Neural progenitor cell (in vitro differentiated cells): ENCODE data around the gene ATM. TPM values are rescaled to one million over a fixed set of nuclear protein-coding genes. Genes with fewer than 3 reads are reported as not detected.

Source experiments
- DNase-seq: peaks from one replicate; pipeline ENCODE4 v3.0.0-alpha.2; 2016; ENCODE audit warnings: low spot score
- H2AFZ ChIP-seq: fragments of 200-600 bp; sonication (generic); replicated peaks from 2 replicates; pipeline ENCODE4 v1.6.1; 2016; ENCODE audit warnings: antibody characterized with exemption
- H3F3A ChIP-seq: fragments of 200-600 bp; sonication (generic); 2 replicates; pipeline ENCODE4 v1.6.1; 2016; ENCODE audit warnings: antibody characterized with exemption, low read depth
- H3K27ac ChIP-seq: fragments of 200-600 bp; sonication (generic); 2 replicates; pipeline ENCODE4 v1.5.1; 2016; ENCODE audit warnings: mild to moderate bottlenecking
- H3K27me3 ChIP-seq: fragments of 200-600 bp; sonication (generic); 2 replicates; pipeline ENCODE4 v1.6.1; 2016; ENCODE audit warnings: mild to moderate bottlenecking, moderate library complexity
- H3K36me3 ChIP-seq: fragments of 200-600 bp; sonication (generic); 2 replicates; pipeline ENCODE4 v1.5.1; 2016
- H3K4me1 ChIP-seq: fragments of 200-600 bp; sonication (generic); 2 replicates; pipeline ENCODE4 v1.6.1; 2016; ENCODE audit warnings: mixed run types
- H3K4me2 ChIP-seq: fragments of 200-600 bp; sonication (generic); 2 replicates; pipeline ENCODE4 v1.6.1; 2016
- H3K4me3 ChIP-seq: fragments of 200-600 bp; sonication (generic); 2 replicates; pipeline ENCODE4 v1.5.1; 2016
- H3K79me2 ChIP-seq: fragments of 200-600 bp; sonication (generic); 2 replicates; pipeline ENCODE4 v1.6.1; 2016; ENCODE audit warnings: low read depth
- H3K9ac ChIP-seq: fragments of 200-600 bp; sonication (generic); 2 replicates; pipeline ENCODE4 v1.6.1; 2016
- H3K9me3 ChIP-seq: fragments of 200-600 bp; sonication (generic); 2 replicates; pipeline ENCODE4 v1.5.1; 2016; ENCODE audit warnings: low read depth
- H4K20me1 ChIP-seq: fragments of 200-600 bp; sonication (generic); 2 replicates; pipeline ENCODE4 v1.6.1; 2016; ENCODE audit warnings: low read depth
- H3K27ac Mint-ChIP-seq: 3 replicates; pipeline ENCODE4 v1.8.0; 2021; ENCODE audit warnings: mixed read lengths
- H3K27me3 Mint-ChIP-seq: 2 replicates; pipeline ENCODE4 v1.8.0; 2022; ENCODE audit warnings: low read depth, mild to moderate bottlenecking, inconsistent platforms, moderate library complexity, mixed read lengths; ENCODE audit not compliant: insufficient read depth
- H3K36me3 Mint-ChIP-seq: 3 replicates; pipeline ENCODE4 v1.8.0; 2021; ENCODE audit warnings: mixed read lengths
- H3K4me1 Mint-ChIP-seq: 3 replicates; pipeline ENCODE4 v1.8.0; 2021; ENCODE audit warnings: mixed read lengths
- H3K4me3 Mint-ChIP-seq: 3 replicates; pipeline ENCODE4 v1.8.0; 2021; ENCODE audit warnings: mild to moderate bottlenecking, moderate library complexity, mixed read lengths
- H3K9me3 Mint-ChIP-seq: 3 replicates; pipeline ENCODE4 v1.8.0; 2020; ENCODE audit warnings: mixed read lengths
- EZH2 ChIP-seq: fragments of 200-600 bp; sonication (generic); IDR thresholded peaks from 2 replicates; pipeline ENCODE4 v1.6.1; 2017; ENCODE audit warnings: antibody characterized with exemption, mild to moderate bottlenecking, moderate library complexity
- EZH2phosphoT487 ChIP-seq: fragments of 200-600 bp; sonication (generic); IDR thresholded peaks from 2 replicates; pipeline ENCODE4 v1.6.1; 2017; ENCODE audit warnings: antibody characterized with exemption
- total RNA-seq: library from RNA; depleted of rRNA; stranded (reverse); fragments of >200 nt; gene quantifications from 2 replicates; pipeline ENCODE4 v1.2.3, GENCODE V29; 2015; ENCODE audit warnings: low replicate concordance
- TF ChIP-seq, protein P1 (sequence below): fragments of 200-600 bp; sonication (generic); IDR thresholded peaks from 2 replicates; pipeline ENCODE4 v1.5.1; 2017; ENCODE audit warnings: antibody characterized with exemption, mild to moderate bottlenecking

ATM gene
- total RNA-seq, 1 donor from 2014 or later = 105 TPM

DNA sequence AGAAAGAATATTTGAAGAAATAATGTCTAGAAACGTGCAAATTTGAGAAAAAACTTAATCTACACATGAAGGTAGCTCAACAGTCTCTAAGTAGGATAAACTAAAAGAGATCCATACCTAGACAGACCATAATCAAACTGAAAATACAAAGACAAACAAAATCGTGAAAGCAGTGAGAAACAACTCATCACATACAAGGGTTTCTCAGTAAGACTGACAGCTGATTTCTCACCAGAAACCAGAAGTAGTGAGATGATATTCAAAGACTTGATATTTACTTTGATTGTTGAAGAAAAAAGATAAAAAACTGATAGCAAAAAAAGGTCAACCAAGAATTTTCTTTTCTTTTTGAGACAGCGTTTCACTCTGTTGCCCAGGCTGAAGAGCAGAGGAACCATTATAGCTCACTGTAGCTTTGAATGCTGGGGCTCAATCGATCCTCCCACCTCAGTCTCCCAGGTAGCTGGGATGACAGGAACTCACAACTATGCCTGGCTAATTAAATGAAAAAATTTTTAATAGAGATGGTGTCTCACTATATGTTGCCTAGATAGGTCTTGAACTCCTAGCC is 17.9 kb upstream of the ATM start:
- H2AFZ ChIP-seq = no peak overlapping the region
- no peak overlapping the region for H3K27ac Mint-ChIP-seq
- H3K4me3 ChIP-seq = no peak overlapping the region
- no peaks in the 10 kb centered on the region for H3F3A ChIP-seq
- no peak for DNase-seq
- no peak for TF ChIP-seq EZH2
- TF ChIP-seq, protein P1, sequence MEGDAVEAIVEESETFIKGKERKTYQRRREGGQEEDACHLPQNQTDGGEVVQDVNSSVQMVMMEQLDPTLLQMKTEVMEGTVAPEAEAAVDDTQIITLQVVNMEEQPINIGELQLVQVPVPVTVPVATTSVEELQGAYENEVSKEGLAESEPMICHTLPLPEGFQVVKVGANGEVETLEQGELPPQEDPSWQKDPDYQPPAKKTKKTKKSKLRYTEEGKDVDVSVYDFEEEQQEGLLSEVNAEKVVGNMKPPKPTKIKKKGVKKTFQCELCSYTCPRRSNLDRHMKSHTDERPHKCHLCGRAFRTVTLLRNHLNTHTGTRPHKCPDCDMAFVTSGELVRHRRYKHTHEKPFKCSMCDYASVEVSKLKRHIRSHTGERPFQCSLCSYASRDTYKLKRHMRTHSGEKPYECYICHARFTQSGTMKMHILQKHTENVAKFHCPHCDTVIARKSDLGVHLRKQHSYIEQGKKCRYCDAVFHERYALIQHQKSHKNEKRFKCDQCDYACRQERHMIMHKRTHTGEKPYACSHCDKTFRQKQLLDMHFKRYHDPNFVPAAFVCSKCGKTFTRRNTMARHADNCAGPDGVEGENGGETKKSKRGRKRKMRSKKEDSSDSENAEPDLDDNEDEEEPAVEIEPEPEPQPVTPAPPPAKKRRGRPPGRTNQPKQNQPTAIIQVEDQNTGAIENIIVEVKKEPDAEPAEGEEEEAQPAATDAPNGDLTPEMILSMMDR = no peak
- no peak for TF ChIP-seq EZH2phosphoT487
- H4K20me1 ChIP-seq = peaks cover 24% of the 10 kb centered on the region
- no peak overlapping the region for H3K4me3 Mint-ChIP-seq
- peaks cover 33% of the 10 kb centered on the region for H3K36me3 Mint-ChIP-seq
- H3K36me3 ChIP-seq = no peaks in the 10 kb centered on the region
- no peaks in the 10 kb centered on the region for H3K27me3 Mint-ChIP-seq
- H3K27me3 ChIP-seq = no peaks in the 10 kb centered on the region
- no peak overlapping the region for H3K27ac ChIP-seq
- peaks cover 99% of the 10 kb centered on the region for H3K79me2 ChIP-seq
- H3K9me3 Mint-ChIP-seq = peaks cover 7% of the 10 kb centered on the region
- H3K9ac ChIP-seq = no peak overlapping the region
- H3K9me3 ChIP-seq = no peaks in the 10 kb centered on the region
- H3K4me1 Mint-ChIP-seq = no peaks in the 10 kb centered on the region
- H3K4me1 ChIP-seq = no peaks in the 10 kb centered on the region
- no peak overlapping the region for H3K4me2 ChIP-seq

DNA sequence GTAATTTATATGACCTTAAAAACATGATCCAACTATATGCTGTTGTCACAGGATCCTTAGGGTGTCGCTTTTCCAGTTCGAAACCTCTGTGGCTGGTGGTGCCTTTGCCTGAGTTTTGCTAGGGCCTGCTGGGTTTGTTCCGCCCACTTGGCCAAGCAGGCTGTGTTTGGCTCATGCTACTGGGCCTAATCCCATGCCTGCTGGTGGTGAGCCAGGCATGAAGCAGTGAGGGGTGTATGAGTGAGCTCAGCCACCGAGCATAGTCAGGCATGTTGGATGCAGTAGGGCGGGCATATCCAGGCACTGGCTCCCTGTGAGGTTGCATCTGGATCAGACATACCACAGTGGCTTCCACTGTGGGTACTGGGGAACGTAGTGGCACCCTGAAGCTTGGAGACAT is 16.7 kb upstream of the ATM start:
- Histone ChIP-seq H3K9me3 (no peaks in the 10 kb centered on the region), H3K4me3 (no peak overlapping the region), H3K27ac (no peak overlapping the region), H3F3A (no peaks in the 10 kb centered on the region), H3K79me2 (peaks cover 99% of the 10 kb centered on the region), H3K4me1 (no peaks in the 10 kb centered on the region), H3K4me2 (no peak overlapping the region), H3K9ac (no peak overlapping the region), H2AFZ (no peak overlapping the region), H3K27me3 (no peaks in the 10 kb centered on the region), H3K36me3 (no peaks in the 10 kb centered on the region), H4K20me1 (peaks cover 17% of the 10 kb centered on the region)
- no peak for DNase-seq
- Mint-ChIP-seq H3K9me3 (peaks cover 7% of the 10 kb centered on the region), H3K4me1 (no peaks in the 10 kb centered on the region), H3K27ac (no peak overlapping the region), H3K4me3 (no peak overlapping the region), H3K27me3 (no peaks in the 10 kb centered on the region), H3K36me3 (peaks cover 42% of the 10 kb centered on the region)
- TF ChIP-seq EZH2 (no peak), EZH2phosphoT487 (no peak)
- TF ChIP-seq, protein P1 = no peak

DNA sequence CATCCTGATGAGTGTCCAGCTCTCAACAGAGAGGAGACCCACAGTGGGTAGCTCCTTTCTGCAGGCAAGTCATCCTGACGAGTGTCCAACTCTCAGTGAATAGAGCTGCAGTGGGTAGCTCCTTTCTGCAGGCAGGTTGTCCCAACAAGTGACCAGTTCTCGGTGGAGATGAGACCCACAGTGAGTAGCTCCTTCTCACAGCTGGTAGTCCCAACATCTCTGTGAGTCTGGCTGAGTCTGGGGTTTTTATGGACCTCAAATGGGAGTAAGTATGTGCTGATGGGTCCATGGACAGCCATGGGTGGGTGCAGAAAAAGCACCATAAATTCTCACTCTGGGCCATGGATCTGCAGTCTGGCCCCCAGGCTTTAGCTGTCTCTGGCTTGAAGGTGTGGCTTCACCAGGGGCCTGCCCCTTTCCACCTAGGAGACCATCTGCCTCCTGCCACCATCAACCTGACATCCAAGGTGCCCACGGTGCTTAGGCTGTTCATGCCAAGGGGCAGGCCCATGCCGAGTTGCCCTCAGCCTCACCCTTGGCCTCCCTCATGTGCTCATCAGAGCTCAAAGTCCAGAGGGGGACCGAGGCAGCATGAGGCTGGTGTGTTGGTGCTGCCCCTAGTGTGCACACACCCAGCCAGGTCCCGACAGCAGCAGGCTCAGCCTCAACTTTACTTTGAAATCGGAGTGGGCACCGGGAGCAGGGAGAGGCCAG is 15.7 kb upstream of the ATM start:
- Mint-ChIP-seq H3K36me3 (peaks cover 48% of the 10 kb centered on the region), H3K4me3 (no peak overlapping the region), H3K4me1 (no peaks in the 10 kb centered on the region), H3K9me3 (peaks cover 7% of the 10 kb centered on the region), H3K27ac (no peak overlapping the region), H3K27me3 (no peaks in the 10 kb centered on the region)
- H3K4me1 ChIP-seq = no peaks in the 10 kb centered on the region
- no peaks in the 10 kb centered on the region for H3K9me3 ChIP-seq
- TF ChIP-seq EZH2phosphoT487 = no peak
- no peak for TF ChIP-seq EZH2
- TF ChIP-seq, protein P1 = no peak
- no peaks in the 10 kb centered on the region for H3F3A ChIP-seq
- no peak overlapping the region for H3K27ac ChIP-seq
- DNase-seq = no peak
- no peak overlapping the region for H2AFZ ChIP-seq
- no peak overlapping the region for H3K4me3 ChIP-seq
- no peak overlapping the region for H3K9ac ChIP-seq
- H3K4me2 ChIP-seq = no peak overlapping the region
- H4K20me1 ChIP-seq = peaks cover 17% of the 10 kb centered on the region
- no peaks in the 10 kb centered on the region for H3K36me3 ChIP-seq
- no peaks in the 10 kb centered on the region for H3K27me3 ChIP-seq
- peaks cover 99% of the 10 kb centered on the region for H3K79me2 ChIP-seq
